Erythroblast (primary cell): ENCODE data around the gene P2RX7.

ENCODE experiments used
- GATA1 ChIP-seq: IDR thresholded peaks from 2 replicates; pipeline ENCODE4 v1.6.1; 2011; ENCODE audit warnings: low read depth, mild to moderate bottlenecking, control low read depth, low read length, moderate library complexity
- POLR2A ChIP-seq: IDR thresholded peaks from 2 replicates; pipeline ENCODE4 v1.6.1; 2011; ENCODE audit warnings: mild to moderate bottlenecking, low read length

DNA sequence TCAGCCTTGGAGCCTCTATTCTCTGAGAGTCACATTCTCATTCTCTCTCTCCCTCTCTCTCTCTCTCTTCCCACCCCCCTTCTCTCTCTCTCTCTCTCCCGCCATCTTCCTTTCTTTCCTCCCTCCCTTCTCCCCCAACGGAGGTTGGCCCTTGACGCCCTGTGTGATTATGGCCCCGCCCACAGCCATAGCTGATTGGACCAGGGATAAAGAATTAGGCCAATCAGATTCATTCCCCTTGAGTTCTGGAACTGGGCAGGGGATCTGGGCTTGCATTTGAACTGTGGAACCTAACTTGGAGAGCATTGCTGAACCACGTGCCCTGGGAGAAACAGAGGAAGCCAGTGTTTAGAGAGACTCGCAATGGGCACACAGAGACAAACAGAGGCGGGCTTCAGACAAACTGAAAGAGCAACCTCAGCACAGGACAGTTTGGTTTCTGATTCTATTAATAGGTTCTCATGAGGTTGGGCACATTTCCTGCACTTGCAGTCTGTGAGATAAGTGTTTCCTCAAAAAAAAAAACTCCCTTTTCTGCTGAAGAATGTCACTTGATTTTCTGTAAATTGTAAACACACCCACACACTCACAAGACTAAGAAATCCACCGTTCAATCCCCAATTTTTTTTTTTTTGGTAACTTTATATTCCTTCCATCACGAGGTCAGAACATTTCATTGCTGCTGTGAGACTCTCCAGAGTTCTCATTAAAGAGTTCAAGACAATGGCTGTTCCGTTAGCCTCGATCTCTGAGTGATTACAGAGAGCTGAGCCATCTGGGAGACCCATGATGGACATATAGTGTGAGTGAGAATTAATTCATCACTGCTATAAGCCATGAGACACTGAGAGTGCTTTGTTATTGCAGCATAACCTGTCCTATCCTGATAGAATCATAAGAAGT is 3.5 kb upstream of the P2RX7 start:
- TF ChIP-seq POLR2A (no peak), GATA1 (no peak)
